ENCODE results near the gene TDRD9. TPM values are rescaled to one million over a fixed set of nuclear protein-coding genes. Genes with fewer than 3 reads are reported as not detected.
A peak's percentile ranks its signal among the peaks of the same experiment; 100 is the strongest.

TDRD9 gene
- total and polyA plus RNA-seq, 2 experiments from 2014 or later: 0.24 TPM; not detected in 1

- Mint-ChIP-seq H3K9me3 (no peaks in the 10 kb centered on the region), H3K36me3 (ENCODE audit: low read depth) (no peaks in the 10 kb centered on the region), H3K4me3 (no peak overlapping the region; the same call in 2 of the 3 replicates), H3K27ac (no peak overlapping the region), H3K4me1 (peaks cover 9% of the 10 kb centered on the region), H3K27me3 (ENCODE audit: insufficient read depth, low read depth, poor library complexity) (peaks cover 9% of the 10 kb centered on the region)
- Histone ChIP-seq H3K79me2 (replicated peaks; ENCODE audit: insufficient read depth) (no peaks in the 10 kb centered on the region), H3K27ac (ENCODE audit: low read depth) (no peak overlapping the region), H3K36me3 (ENCODE audit: insufficient read depth) (no peaks in the 10 kb centered on the region), H3K4me3 (no peak overlapping the region), H4K20me1 (replicated peaks; ENCODE audit: insufficient read depth) (no peaks in the 10 kb centered on the region), H3K9me2 (ENCODE audit: insufficient read depth) (no peaks in the 10 kb centered on the region), H3K27me3 (ENCODE audit: insufficient read depth) (no peaks in the 10 kb centered on the region), H3K4me1 (ENCODE audit: insufficient read depth) (peaks cover 4% of the 10 kb centered on the region; the same call in 1 of the 2 replicates), H2AFZ (no peak overlapping the region), H3F3A (replicated peaks; ENCODE audit: low read depth) (0 out of 2 replicates have a peak, but pooled peaks cover 3% of the 10 kb centered on the region), H3K4me2 (no peak overlapping the region)
- peak; percentile 76 for ATAC-seq
- peak; percentile 68 for DNase-seq (ENCODE audit: low spot score)
- TF ChIP-seq CTCF (conservative IDR thresholded peaks at IDR 0.05; ENCODE audit: low read depth in 2 of 2): peak; percentile 34 to 59
- TF ChIP-seq ZNF331 (CRISPR knock-in tag; IDR thresholded peaks at IDR 0.05; ENCODE audit: low read depth): no peak
- no peak for TF ChIP-seq EZH2 (IDR thresholded peaks at IDR 0.05; ENCODE audit: low read depth, unreplicated experiment)
- no peak for TF ChIP-seq JUNB (IDR thresholded peaks at IDR 0.05; ENCODE audit: unreplicated experiment)
- TF ChIP-seq ZNF462 (CRISPR knock-in tag; IDR thresholded peaks at IDR 0.05): no peak
Observed at GRCh38 chr14:103905842-103906456, 22.3 kb upstream of the TDRD9 start.

Data from GM23338 (cell line).